Measurements from ENCODE around the gene GRAMD1B. TPM values are rescaled to one million over a fixed set of nuclear protein-coding genes. Genes with fewer than 3 reads are reported as not detected.

The GRAMD1B gene
- total RNA-seq, 4 donors from 2014 or later, result 0.30 to 1.5 (median 0.68) TPM

DNA sequence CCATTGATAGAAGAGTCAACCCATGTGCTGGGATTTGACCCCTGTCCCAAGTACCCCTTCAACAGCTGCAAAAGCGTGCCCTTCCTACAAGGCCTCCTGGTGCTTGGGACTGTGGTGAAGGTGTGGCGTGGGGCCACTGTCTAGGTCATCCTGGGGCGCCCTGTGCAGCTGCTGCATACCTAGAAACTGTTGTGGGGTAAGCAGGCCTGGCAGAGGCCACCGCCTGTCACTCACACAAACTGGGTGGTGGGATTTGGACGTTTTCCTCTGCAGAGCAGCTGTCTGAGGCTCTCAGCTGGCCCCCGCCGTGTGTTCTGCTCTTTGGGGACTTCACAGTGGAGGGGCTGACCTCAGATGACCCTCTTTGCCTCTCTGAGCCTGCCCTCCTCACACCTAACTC, 154.7 kb downstream of the GRAMD1B start:
- TF ChIP-seq, protein P1, sequence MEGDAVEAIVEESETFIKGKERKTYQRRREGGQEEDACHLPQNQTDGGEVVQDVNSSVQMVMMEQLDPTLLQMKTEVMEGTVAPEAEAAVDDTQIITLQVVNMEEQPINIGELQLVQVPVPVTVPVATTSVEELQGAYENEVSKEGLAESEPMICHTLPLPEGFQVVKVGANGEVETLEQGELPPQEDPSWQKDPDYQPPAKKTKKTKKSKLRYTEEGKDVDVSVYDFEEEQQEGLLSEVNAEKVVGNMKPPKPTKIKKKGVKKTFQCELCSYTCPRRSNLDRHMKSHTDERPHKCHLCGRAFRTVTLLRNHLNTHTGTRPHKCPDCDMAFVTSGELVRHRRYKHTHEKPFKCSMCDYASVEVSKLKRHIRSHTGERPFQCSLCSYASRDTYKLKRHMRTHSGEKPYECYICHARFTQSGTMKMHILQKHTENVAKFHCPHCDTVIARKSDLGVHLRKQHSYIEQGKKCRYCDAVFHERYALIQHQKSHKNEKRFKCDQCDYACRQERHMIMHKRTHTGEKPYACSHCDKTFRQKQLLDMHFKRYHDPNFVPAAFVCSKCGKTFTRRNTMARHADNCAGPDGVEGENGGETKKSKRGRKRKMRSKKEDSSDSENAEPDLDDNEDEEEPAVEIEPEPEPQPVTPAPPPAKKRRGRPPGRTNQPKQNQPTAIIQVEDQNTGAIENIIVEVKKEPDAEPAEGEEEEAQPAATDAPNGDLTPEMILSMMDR (IDR thresholded peaks at IDR 0.05), result no peak
- TF ChIP-seq POLR2A (IDR thresholded peaks at IDR 0.05), result no peak
- intact Hi-C loops (cut with DNase I; ENCODE audit: low total_unique reads), result loop anchor here (5.0 kb wide), 1 partner anchor 118 kb away; no protein-coding TSS in a partner anchor
- WGBS, 2 donors, result 81 to 87% methylated on average over 7 of the region's 7 CpGs
- H3K4me3 ChIP-seq (ENCODE audit: low read depth, poor library complexity, severe bottlenecking), result no peak overlapping the region
- no peak for DNase-seq (ENCODE audit: low spot score in 2 of 2)

DNA sequence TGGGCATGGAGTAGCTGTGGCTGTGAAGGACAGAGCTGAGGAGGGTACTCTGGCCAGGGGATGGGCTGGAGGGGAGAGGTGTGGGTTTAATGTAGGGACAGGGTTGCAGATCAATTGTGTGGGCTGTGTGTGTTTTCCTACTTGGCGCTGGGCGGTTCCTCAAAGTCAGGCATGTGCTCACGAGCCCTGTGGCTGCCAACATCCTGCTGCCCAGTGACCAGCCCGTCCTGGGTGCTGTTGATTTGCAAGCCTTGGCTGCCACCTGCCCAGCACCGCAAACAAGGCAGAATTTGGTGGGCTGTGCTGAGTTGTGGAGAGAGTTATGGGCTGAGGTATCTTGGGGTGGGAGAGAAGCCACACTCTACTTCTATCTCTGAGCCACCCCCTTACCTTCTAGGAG, 155.1 kb downstream of the GRAMD1B start:
- no peak overlapping the region for H3K4me3 ChIP-seq (ENCODE audit: low read depth, poor library complexity, severe bottlenecking)
- DNase-seq (ENCODE audit: low spot score in 2 of 2), result no peak
- 61 to 71% methylated on average over 5 of the region's 5 CpGs for WGBS, 2 donors
- intact Hi-C loops (cut with DNase I; ENCODE audit: low total_unique reads), result no loop called here
- TF ChIP-seq POLR2A (IDR thresholded peaks at IDR 0.05), result no peak
- TF ChIP-seq, protein P1 (IDR thresholded peaks at IDR 0.05), result no peak

DNA sequence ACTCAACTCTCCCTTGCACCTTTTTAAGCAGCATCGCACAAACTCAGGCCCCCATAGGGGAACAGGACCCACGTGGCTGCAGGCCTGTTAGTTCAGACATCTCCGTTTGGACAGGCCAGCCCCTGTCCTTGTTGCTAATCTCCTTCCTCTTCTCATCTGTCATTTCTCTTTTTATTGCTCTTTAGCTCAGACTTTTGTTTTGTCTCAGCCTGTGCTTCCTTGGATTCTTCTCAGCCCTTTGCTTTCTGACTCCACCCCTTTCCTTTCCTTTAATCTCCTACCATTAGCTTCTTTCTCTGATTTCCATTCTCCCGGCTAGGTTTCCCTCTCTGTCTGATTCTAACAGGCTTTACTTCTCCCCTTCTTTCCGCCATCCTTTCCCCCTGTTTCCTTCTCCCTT, 155.6 kb downstream of the GRAMD1B start:
- TF ChIP-seq, protein P1 (IDR thresholded peaks at IDR 0.05), result no peak
- no peak for TF ChIP-seq POLR2A (IDR thresholded peaks at IDR 0.05)
- DNase-seq (ENCODE audit: low spot score in 2 of 2), result no peak
- intact Hi-C loops (cut with DNase I; ENCODE audit: low total_unique reads), result no loop called here
- WGBS, 2 donors, result 48 to 53% methylated on average over 5 of the region's 5 CpGs
- no peak overlapping the region for H3K4me3 ChIP-seq (ENCODE audit: low read depth, poor library complexity, severe bottlenecking)

DNA sequence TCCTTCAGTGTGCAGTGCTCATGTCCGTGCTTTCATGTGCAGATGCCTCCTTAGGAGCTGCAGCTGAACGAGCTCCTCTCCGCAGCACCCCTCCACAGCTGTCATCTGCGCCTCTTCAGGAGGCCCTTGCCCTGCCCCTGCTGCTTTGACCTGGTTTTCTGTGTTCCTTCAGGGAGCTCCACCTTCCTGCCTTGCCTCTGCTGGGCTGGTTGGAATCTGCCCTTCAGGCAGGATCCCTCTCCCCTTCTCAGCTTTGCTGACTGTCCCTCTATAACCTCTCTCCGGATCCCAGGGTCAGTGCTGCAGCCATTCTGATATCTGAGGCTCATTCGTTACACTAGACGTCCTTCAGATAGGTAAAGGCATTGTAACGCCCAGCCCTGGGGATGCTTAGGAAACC, 156.5 kb downstream of the GRAMD1B start:
- WGBS, 2 donors, result 87 to 94% methylated on average over 8 of the region's 8 CpGs
- H3K4me3 ChIP-seq (ENCODE audit: low read depth, poor library complexity, severe bottlenecking), result no peak overlapping the region
- intact Hi-C loops (cut with DNase I; ENCODE audit: low total_unique reads), result no loop called here
- no peak for DNase-seq (ENCODE audit: low spot score in 2 of 2)
- TF ChIP-seq POLR2A (IDR thresholded peaks at IDR 0.05), result no peak
- TF ChIP-seq, protein P1 (IDR thresholded peaks at IDR 0.05), result no peak

DNA sequence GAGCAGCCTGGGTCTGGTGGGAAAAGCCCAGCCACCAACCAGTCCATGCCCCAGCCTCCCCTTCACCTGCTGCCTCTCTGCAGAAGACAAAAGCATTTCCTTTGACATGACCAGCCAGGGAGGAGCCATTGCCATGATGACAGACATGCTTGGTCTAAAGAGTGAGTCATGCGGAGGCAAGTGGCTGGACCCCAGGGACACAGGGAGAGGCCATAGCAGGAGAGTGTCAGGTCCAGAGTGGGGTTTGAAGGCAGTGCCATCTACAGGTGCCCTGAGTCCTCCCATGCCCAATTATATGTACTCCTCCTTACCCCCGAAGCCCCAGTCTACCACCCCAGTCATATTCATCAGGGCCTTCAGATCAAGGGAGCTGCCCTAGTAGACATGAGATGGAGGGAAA, 157.0 kb downstream of the GRAMD1B start:
- intact Hi-C loops (cut with DNase I; ENCODE audit: low total_unique reads), result no loop called here
- WGBS, 2 donors, result 88 to 89% methylated on average over 2 of the region's 2 CpGs
- no peak for DNase-seq (ENCODE audit: low spot score in 2 of 2)
- no peak overlapping the region for H3K4me3 ChIP-seq (ENCODE audit: low read depth, poor library complexity, severe bottlenecking)
- no peak for TF ChIP-seq POLR2A (IDR thresholded peaks at IDR 0.05)
- TF ChIP-seq, protein P1 (IDR thresholded peaks at IDR 0.05), result no peak

DNA sequence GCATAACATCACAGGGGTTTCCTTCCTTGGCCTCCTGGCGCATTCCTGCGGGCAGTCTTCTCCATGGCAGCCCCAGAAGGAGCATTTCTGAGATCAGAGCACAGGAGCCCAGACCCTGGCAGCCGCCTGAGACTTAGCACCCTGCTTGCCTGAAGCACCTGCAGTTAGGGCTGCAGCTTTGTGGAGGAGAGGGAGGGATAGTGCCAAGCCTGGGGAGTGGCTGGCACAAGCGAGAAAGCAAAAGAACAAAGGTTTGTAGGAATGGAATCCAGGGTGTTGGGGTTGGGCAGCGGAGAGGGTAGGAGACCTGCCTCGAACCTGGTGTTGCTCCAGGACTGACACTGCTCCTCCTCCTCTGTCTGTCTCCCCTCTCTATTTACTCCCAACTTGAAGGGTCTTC, 157.5 kb downstream of the GRAMD1B start:
- intact Hi-C loops (cut with DNase I; ENCODE audit: low total_unique reads), result no loop called here
- TF ChIP-seq, protein P1 (IDR thresholded peaks at IDR 0.05), result no peak
- no peak for TF ChIP-seq POLR2A (IDR thresholded peaks at IDR 0.05)
- WGBS, 2 donors, result 58 to 72% methylated on average over 6 of the region's 6 CpGs
- no peak for DNase-seq (ENCODE audit: low spot score in 2 of 2)
- H3K4me3 ChIP-seq (ENCODE audit: low read depth, poor library complexity, severe bottlenecking), result no peak overlapping the region
